HEK293 (cell line): ENCODE measurements around the gene ASAH2B.

Source experiments
- CTCF ChIA-PET: fragments of 350-600 bp; formaldehyde crosslinking; extraction: SDS; loops from one replicate; lab custom pipeline; 2021; ENCODE audit warnings: antibody characterized with exemption; lab: Yijun Ruan, JAX
- POLR2A ChIA-PET: fragments of 300-600 bp; formaldehyde crosslinking; extraction: SDS; loops from one replicate; lab custom pipeline; 2020; ENCODE audit warnings: antibody characterized with exemption, inconsistent platforms; lab: Yijun Ruan, JAX
- H3K27ac ChIP-seq: fragments of 200-500 bp; sonication (Bioruptor generic); 2 replicates; pipeline ENCODE4 v1.5.1; 2014; ENCODE audit warnings: low read depth, low read length, control low read depth, inconsistent platforms; ENCODE audit errors: extremely low read depth
- H3K36me3 ChIP-seq, 2 experiments: fragments of 200-500 bp in 1 of 2; sonication (Bioruptor generic) in 1 of 2; 1 replicate in 1 of 2; 2 replicates in 1 of 2; pipeline ENCODE4 v1.5.1; 2014 to 2017; ENCODE audit warnings: inconsistent platforms in 2 of 2, low read length in 2 of 2; ENCODE audit not compliant: control insufficient read depth in 2 of 2, insufficient read depth in 1 of 2
- H3K4me1 ChIP-seq: fragments of 200-500 bp; sonication (Bioruptor generic); 2 replicates; pipeline ENCODE4 v1.5.1; 2014; ENCODE audit warnings: mild to moderate bottlenecking, low read length, inconsistent platforms; ENCODE audit not compliant: control insufficient read depth, insufficient read depth
- H3K4me3 ChIP-seq: 2 replicates; pipeline ENCODE4 v1.5.1; 2011; ENCODE audit warnings: low read depth, mild to moderate bottlenecking, control low read depth, low read length, moderate library complexity
- H3K9me3 ChIP-seq: fragments of 200-500 bp; sonication (Bioruptor generic); 2 replicates; pipeline ENCODE4 v1.5.1; 2014; ENCODE audit warnings: low read depth, low read length, inconsistent platforms; ENCODE audit not compliant: control insufficient read depth, insufficient read depth
- KLF10 ChIP-seq: fragments of 450-650 bp; IDR thresholded peaks from 2 replicates; pipeline ENCODE4 v1.5.1; 2018; ENCODE audit warnings: missing biosample characterization, mild to moderate bottlenecking, missing genetic modification characterization
- KLF8 ChIP-seq: fragments of 450-650 bp; formaldehyde crosslinking; IDR thresholded peaks from 2 replicates; pipeline ENCODE4 v1.5.1; 2016; ENCODE audit warnings: missing biosample characterization, missing genetic modification characterization
- OVOL3 ChIP-seq: fragments of 450-650 bp; formaldehyde crosslinking; IDR thresholded peaks from 2 replicates; pipeline ENCODE4 v1.5.1; 2016; ENCODE audit warnings: missing biosample characterization, missing genetic modification characterization
- RBAK ChIP-seq: fragments of 450-650 bp; formaldehyde crosslinking; IDR thresholded peaks from 2 replicates; pipeline ENCODE4 v1.5.1; 2016; ENCODE audit warnings: missing biosample characterization, missing genetic modification characterization
- REPIN1 ChIP-seq: fragments of 450-650 bp; formaldehyde crosslinking; IDR thresholded peaks from 2 replicates; pipeline ENCODE4 v1.5.1; 2017; ENCODE audit warnings: missing biosample characterization, missing genetic modification characterization, low read depth
- SCRT2 ChIP-seq: fragments of 450-650 bp; formaldehyde crosslinking; IDR thresholded peaks from 2 replicates; pipeline ENCODE4 v1.5.1; 2016; ENCODE audit warnings: missing biosample characterization, missing genetic modification characterization
- SETDB1 ChIP-seq: IDR thresholded peaks from one replicate; pipeline ENCODE4 v1.6.1; 2017; ENCODE audit warnings: mild to moderate bottlenecking, low read length, moderate library complexity, mixed read lengths; ENCODE audit not compliant: insufficient read length
- WT1 ChIP-seq: fragments of 450-650 bp; formaldehyde crosslinking; IDR thresholded peaks from 2 replicates; pipeline ENCODE4 v1.5.1; 2016; ENCODE audit warnings: missing biosample characterization, missing genetic modification characterization
- ZBTB17 ChIP-seq: fragments of 450-650 bp; formaldehyde crosslinking; IDR thresholded peaks from 2 replicates; pipeline ENCODE4 v1.5.1; 2016; ENCODE audit warnings: missing biosample characterization, missing genetic modification characterization
- ZBTB21 ChIP-seq: fragments of 450-650 bp; formaldehyde crosslinking; IDR thresholded peaks from 2 replicates; pipeline ENCODE4 v1.5.1; 2017; ENCODE audit warnings: missing biosample characterization, missing genetic modification characterization
- ZFP69B ChIP-seq: fragments of 450-650 bp; formaldehyde crosslinking; IDR thresholded peaks from 2 replicates; pipeline ENCODE4 v1.5.1; 2016; ENCODE audit warnings: missing biosample characterization, missing genetic modification characterization
- ZIC2 ChIP-seq: fragments of 450-650 bp; formaldehyde crosslinking; IDR thresholded peaks from 2 replicates; pipeline ENCODE4 v1.5.1; 2016; ENCODE audit warnings: missing biosample characterization, missing genetic modification characterization
- ZNF133 ChIP-seq: fragments of 450-650 bp; formaldehyde crosslinking; IDR thresholded peaks from 2 replicates; pipeline ENCODE4 v1.5.1; 2016; ENCODE audit warnings: missing biosample characterization, missing genetic modification characterization
- ZNF155 ChIP-seq: fragments of 450-650 bp; formaldehyde crosslinking; IDR thresholded peaks from 2 replicates; pipeline ENCODE4 v1.5.1; 2016; ENCODE audit warnings: missing biosample characterization, missing genetic modification characterization
- ZNF157 ChIP-seq: fragments of 450-650 bp; formaldehyde crosslinking; IDR thresholded peaks from 2 replicates; pipeline ENCODE4 v1.5.1; 2016; ENCODE audit warnings: missing biosample characterization, missing genetic modification characterization
- ZNF169 ChIP-seq: fragments of 450-650 bp; formaldehyde crosslinking; IDR thresholded peaks from 2 replicates; pipeline ENCODE4 v1.5.1; 2016; ENCODE audit warnings: missing biosample characterization, missing genetic modification characterization
- ZNF274 ChIP-seq, 2 experiments: fragments of 200-500 bp in 1 of 2; fragments of 450-650 bp in 1 of 2; sonication (Bioruptor generic) in 1 of 2; formaldehyde crosslinking in 1 of 2; IDR thresholded peaks; 2 replicates each; pipeline versions ENCODE4 v1.5.1 to v1.6.1; 2014 to 2016; ENCODE audit warnings: borderline replicate concordance in 1 of 2, inconsistent platforms in 1 of 2, low read length in 1 of 2, missing biosample characterization in 1 of 2, missing genetic modification characterization in 1 of 2
- ZNF292 ChIP-seq: fragments of 450-650 bp; formaldehyde crosslinking; IDR thresholded peaks from 2 replicates; pipeline ENCODE4 v1.5.1; 2016; ENCODE audit warnings: low read depth, missing biosample characterization, missing genetic modification characterization, borderline replicate concordance
- ZNF311 ChIP-seq: fragments of 450-650 bp; formaldehyde crosslinking; IDR thresholded peaks from 2 replicates; pipeline ENCODE4 v1.5.1; 2017; ENCODE audit warnings: missing biosample characterization, missing genetic modification characterization, borderline replicate concordance
- ZNF350 ChIP-seq: fragments of 450-650 bp; formaldehyde crosslinking; IDR thresholded peaks from 2 replicates; pipeline ENCODE4 v1.5.0; 2017; ENCODE audit warnings: missing biosample characterization, mild to moderate bottlenecking, missing genetic modification characterization
- ZNF549 ChIP-seq: fragments of 450-650 bp; IDR thresholded peaks from 2 replicates; pipeline ENCODE4 v1.5.1; 2018; ENCODE audit warnings: missing biosample characterization, missing genetic modification characterization, mild to moderate bottlenecking, inconsistent platforms, moderate library complexity
- ZNF560 ChIP-seq: fragments of 450-650 bp; formaldehyde crosslinking; IDR thresholded peaks from 2 replicates; pipeline ENCODE4 v1.5.1; 2017; ENCODE audit warnings: missing biosample characterization, missing genetic modification characterization, borderline replicate concordance
- ZNF624 ChIP-seq: fragments of 450-650 bp; formaldehyde crosslinking; IDR thresholded peaks from 2 replicates; pipeline ENCODE4 v1.5.1; 2017; ENCODE audit warnings: missing biosample characterization, missing genetic modification characterization
- ZNF701 ChIP-seq: fragments of 450-650 bp; formaldehyde crosslinking; IDR thresholded peaks from 2 replicates; pipeline ENCODE4 v1.5.1; 2016; ENCODE audit warnings: missing biosample characterization, missing genetic modification characterization
- ZNF707 ChIP-seq: fragments of 450-650 bp; formaldehyde crosslinking; IDR thresholded peaks from 2 replicates; pipeline ENCODE4 v1.5.1; 2016; ENCODE audit warnings: missing biosample characterization, missing genetic modification characterization
- ZNF785 ChIP-seq: fragments of 450-650 bp; formaldehyde crosslinking; IDR thresholded peaks from 2 replicates; pipeline ENCODE4 v1.5.1; 2016; ENCODE audit warnings: missing biosample characterization, missing genetic modification characterization
- ZNF792 ChIP-seq: fragments of 450-650 bp; formaldehyde crosslinking; IDR thresholded peaks from 2 replicates; pipeline ENCODE4 v1.5.1; 2016; ENCODE audit warnings: missing biosample characterization, missing genetic modification characterization
- ZNF837 ChIP-seq: fragments of 450-650 bp; formaldehyde crosslinking; IDR thresholded peaks from 2 replicates; pipeline ENCODE4 v1.5.1; 2016; ENCODE audit warnings: missing biosample characterization, missing genetic modification characterization
- ZSCAN16 ChIP-seq: fragments of 450-650 bp; formaldehyde crosslinking; IDR thresholded peaks from 2 replicates; pipeline ENCODE4 v1.5.1; 2016; ENCODE audit warnings: missing biosample characterization, missing genetic modification characterization
- TF ChIP-seq, protein P1 (sequence below): fragments of 450-650 bp; formaldehyde crosslinking; IDR thresholded peaks from 2 replicates; pipeline ENCODE4 v1.5.1; 2016; ENCODE audit warnings: missing biosample characterization, missing genetic modification characterization, borderline replicate concordance
- TF ChIP-seq, protein P2 (sequence below): fragments of 450-650 bp; formaldehyde crosslinking; IDR thresholded peaks from 2 replicates; pipeline ENCODE4 v1.5.1; 2016; ENCODE audit warnings: missing biosample characterization, missing genetic modification characterization

ASAH2B gene

DNA sequence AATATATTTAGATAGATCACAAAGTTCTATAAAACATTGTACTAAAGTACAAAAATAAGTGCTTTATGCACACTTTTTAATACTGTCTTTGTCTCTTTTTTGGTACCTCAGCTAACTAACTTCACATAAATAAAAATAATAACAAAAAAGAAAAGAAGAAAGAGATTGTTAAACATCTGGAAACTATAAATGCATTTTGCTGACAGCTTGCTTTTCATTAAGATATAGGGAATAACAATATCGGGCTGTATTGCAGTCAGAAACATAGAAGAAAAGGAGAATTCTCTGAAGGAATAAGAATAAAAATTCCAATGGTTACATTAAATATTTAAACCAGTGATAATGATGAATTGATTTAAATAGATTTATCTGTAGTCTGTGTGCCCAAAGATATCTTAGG, 59.9 kb downstream of the ASAH2B start:
- Histone ChIP-seq H3K4me3 (no peak overlapping the region), H3K4me1 (no peaks in the 10 kb centered on the region), H3K36me3 (no peaks in the 10 kb centered on the region), H3K27ac (no peak overlapping the region), H3K9me3 (no peaks in the 10 kb centered on the region)
- TF ChIP-seq, protein P1, sequence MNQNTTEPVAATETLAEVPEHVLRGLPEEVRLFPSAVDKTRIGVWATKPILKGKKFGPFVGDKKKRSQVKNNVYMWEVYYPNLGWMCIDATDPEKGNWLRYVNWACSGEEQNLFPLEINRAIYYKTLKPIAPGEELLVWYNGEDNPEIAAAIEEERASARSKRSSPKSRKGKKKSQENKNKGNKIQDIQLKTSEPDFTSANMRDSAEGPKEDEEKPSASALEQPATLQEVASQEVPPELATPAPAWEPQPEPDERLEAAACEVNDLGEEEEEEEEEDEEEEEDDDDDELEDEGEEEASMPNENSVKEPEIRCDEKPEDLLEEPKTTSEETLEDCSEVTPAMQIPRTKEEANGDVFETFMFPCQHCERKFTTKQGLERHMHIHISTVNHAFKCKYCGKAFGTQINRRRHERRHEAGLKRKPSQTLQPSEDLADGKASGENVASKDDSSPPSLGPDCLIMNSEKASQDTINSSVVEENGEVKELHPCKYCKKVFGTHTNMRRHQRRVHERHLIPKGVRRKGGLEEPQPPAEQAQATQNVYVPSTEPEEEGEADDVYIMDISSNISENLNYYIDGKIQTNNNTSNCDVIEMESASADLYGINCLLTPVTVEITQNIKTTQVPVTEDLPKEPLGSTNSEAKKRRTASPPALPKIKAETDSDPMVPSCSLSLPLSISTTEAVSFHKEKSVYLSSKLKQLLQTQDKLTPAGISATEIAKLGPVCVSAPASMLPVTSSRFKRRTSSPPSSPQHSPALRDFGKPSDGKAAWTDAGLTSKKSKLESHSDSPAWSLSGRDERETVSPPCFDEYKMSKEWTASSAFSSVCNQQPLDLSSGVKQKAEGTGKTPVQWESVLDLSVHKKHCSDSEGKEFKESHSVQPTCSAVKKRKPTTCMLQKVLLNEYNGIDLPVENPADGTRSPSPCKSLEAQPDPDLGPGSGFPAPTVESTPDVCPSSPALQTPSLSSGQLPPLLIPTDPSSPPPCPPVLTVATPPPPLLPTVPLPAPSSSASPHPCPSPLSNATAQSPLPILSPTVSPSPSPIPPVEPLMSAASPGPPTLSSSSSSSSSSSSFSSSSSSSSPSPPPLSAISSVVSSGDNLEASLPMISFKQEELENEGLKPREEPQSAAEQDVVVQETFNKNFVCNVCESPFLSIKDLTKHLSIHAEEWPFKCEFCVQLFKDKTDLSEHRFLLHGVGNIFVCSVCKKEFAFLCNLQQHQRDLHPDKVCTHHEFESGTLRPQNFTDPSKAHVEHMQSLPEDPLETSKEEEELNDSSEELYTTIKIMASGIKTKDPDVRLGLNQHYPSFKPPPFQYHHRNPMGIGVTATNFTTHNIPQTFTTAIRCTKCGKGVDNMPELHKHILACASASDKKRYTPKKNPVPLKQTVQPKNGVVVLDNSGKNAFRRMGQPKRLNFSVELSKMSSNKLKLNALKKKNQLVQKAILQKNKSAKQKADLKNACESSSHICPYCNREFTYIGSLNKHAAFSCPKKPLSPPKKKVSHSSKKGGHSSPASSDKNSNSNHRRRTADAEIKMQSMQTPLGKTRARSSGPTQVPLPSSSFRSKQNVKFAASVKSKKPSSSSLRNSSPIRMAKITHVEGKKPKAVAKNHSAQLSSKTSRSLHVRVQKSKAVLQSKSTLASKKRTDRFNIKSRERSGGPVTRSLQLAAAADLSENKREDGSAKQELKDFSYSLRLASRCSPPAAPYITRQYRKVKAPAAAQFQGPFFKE (tag by site-specific recombination), result no peak
- no peak for TF ChIP-seq KLF8 (tag by site-specific recombination)
- no peak for TF ChIP-seq SCRT2
- no peak for TF ChIP-seq ZNF707 (tag by site-specific recombination)
- no peak for TF ChIP-seq WT1
- no peak for TF ChIP-seq RBAK (tag by site-specific recombination)
- no peak for TF ChIP-seq ZNF785 (tag by site-specific recombination)
- no peak for TF ChIP-seq ZNF292 (tag by site-specific recombination)
- no peak for TF ChIP-seq ZNF560 (tag by site-specific recombination)
- TF ChIP-seq REPIN1 (tag by site-specific recombination), result no peak
- TF ChIP-seq ZNF169, result no peak
- TF ChIP-seq ZNF792, result no peak
- no peak for TF ChIP-seq ZNF549
- TF ChIP-seq KLF10, result no peak
- TF ChIP-seq ZNF624 (tag by site-specific recombination), result no peak
- no peak for TF ChIP-seq ZNF157 (tag by site-specific recombination)
- TF ChIP-seq ZNF274 (IDR thresholded peaks at IDR 0.05; ENCODE audit: low read length), result no peak
- no peak for TF ChIP-seq ZNF274 (tag by site-specific recombination; IDR thresholded peaks at IDR 0.05; ENCODE audit: borderline replicate concordance)
- ChIA-PET CTCF (no interaction called here), POLR2A (no interaction called here)

DNA sequence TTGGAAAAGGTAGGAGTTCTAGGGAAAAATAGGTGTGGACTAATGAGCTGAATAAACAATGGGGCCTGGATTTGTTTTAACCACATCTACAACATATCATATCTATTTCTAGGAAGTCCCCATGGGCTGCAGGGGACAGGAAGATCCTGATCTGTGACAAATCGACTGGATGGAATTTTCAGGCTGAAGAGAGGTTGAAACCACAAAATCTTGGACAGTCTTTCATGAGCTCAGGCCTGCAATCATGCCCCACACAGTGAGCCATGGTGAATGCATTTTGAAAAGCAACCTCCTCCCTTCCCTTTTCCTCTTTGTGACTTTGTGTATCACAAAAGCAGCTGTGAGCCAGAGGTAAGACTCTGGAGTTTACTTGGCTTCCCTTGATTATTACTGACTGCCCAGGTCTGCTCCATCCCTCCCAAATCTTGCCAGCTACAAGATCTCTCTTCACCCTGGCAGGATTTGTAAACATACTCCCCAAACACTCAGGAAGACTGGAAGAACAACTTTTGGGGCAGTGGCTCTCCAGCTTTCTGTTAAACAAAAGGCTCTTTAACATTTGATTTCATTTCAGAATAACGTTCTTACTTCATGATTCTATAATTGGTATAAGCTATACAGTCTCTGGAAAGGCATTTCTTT, 66.4 kb downstream of the ASAH2B start:
- POLR2A ChIA-PET, result no interaction called here
- no peaks in the 10 kb centered on the region for H3K36me3 ChIP-seq
- CTCF ChIA-PET, result no interaction called here
- H3K4me3 ChIP-seq, result no peak overlapping the region
- H3K27ac ChIP-seq, result no peak overlapping the region
- no peaks in the 10 kb centered on the region for H3K4me1 ChIP-seq
- no peaks in the 10 kb centered on the region for H3K9me3 ChIP-seq
- no peak for TF ChIP-seq SETDB1
- TF ChIP-seq ZNF311 (tag by site-specific recombination), result no peak
- TF ChIP-seq ZNF837, result no peak
- TF ChIP-seq, protein P2, sequence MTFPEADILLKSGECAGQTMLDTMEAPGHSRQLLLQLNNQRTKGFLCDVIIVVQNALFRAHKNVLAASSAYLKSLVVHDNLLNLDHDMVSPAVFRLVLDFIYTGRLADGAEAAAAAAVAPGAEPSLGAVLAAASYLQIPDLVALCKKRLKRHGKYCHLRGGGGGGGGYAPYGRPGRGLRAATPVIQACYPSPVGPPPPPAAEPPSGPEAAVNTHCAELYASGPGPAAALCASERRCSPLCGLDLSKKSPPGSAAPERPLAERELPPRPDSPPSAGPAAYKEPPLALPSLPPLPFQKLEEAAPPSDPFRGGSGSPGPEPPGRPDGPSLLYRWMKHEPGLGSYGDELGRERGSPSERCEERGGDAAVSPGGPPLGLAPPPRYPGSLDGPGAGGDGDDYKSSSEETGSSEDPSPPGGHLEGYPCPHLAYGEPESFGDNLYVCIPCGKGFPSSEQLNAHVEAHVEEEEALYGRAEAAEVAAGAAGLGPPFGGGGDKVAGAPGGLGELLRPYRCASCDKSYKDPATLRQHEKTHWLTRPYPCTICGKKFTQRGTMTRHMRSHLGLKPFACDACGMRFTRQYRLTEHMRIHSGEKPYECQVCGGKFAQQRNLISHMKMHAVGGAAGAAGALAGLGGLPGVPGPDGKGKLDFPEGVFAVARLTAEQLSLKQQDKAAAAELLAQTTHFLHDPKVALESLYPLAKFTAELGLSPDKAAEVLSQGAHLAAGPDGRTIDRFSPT (tag by site-specific recombination), result no peak
- no peak for TF ChIP-seq ZSCAN16 (tag by site-specific recombination)
- no peak for TF ChIP-seq ZNF350 (tag by site-specific recombination)
- TF ChIP-seq ZNF274 (IDR thresholded peaks at IDR 0.05; ENCODE audit: low read length), result no peak
- no peak for TF ChIP-seq ZNF274 (tag by site-specific recombination; IDR thresholded peaks at IDR 0.05; ENCODE audit: borderline replicate concordance)
- no peak for TF ChIP-seq ZBTB21 (tag by site-specific recombination)
- TF ChIP-seq ZNF701, result no peak
- TF ChIP-seq ZNF155 (tag by site-specific recombination), result no peak
- no peak for TF ChIP-seq ZBTB17 (tag by site-specific recombination)
- no peak for TF ChIP-seq OVOL3 (tag by site-specific recombination)
- TF ChIP-seq ZNF133 (tag by site-specific recombination), result no peak
- no peak for TF ChIP-seq ZIC2
- TF ChIP-seq ZFP69B, result no peak
